HepG2 (cell line): ENCODE measurements around the gene LIN7A. TPM values are rescaled to one million over a fixed set of nuclear protein-coding genes. Genes with fewer than 3 reads are reported as not detected.

Source experiments
- ATAC-seq: fragments of 200-7000 bp; cut with Tn5 transposase; 3 replicates; pipeline ENCODE4 v1.9.1; 2020; ENCODE audit warnings: mild to moderate bottlenecking, moderate library complexity
- BruUV-seq: library from RNA; stranded (reverse); fragments of 400-500 nt; replicated peaks from 2 replicates; lab custom pipeline; 2021; lab: Mats Ljungman, UMichigan
- CTCF ChIA-PET: fragments of 300-600 bp; formaldehyde crosslinking; extraction: SDS; loops from one replicate; lab custom pipeline; 2021; ENCODE audit warnings: low total read pairs, inconsistent platforms, low intra/inter-chr PET ratio; lab: Yijun Ruan, JAX
- POLR2A ChIA-PET: fragments of 350-600 bp; sonication (Branson Sonifier 250); formaldehyde crosslinking; loops from one replicate; lab custom pipeline; 2020; ENCODE audit warnings: antibody characterized with exemption, inconsistent platforms; lab: Yijun Ruan, JAX
- DNase-seq: peaks from one replicate; pipeline ENCODE4 v3.0.0-alpha.2; 2015; ENCODE audit warnings: low spot score
- FAIRE-seq: peaks from 3 replicates; lab custom pipeline; 2011; peaks lifted over from hg19 to GRCh38; lab: Jason Lieb, UNC
- H2AFZ ChIP-seq: one replicate; pipeline ENCODE4 v1.6.1; 2011; ENCODE audit warnings: low read length, inconsistent platforms
- H3K27ac ChIP-seq: fragments of 300-600 bp; 3 replicates; pipeline ENCODE4 v1.8.0; 2011; ENCODE audit warnings: mixed run types, mild to moderate bottlenecking, mixed read lengths, low read length, inconsistent platforms; ENCODE audit not compliant: insufficient read depth; ENCODE audit errors: extremely low read length
- H3K27me3 ChIP-seq, 2 experiments: fragments of 200-600 bp in 1 of 2; 2 replicates in 1 of 2; 3 replicates in 1 of 2; pipeline versions ENCODE4 v1.6.0 to v1.8.0; 2011; ENCODE audit warnings: low read length in 2 of 2, mild to moderate bottlenecking in 2 of 2, moderate library complexity in 2 of 2, inconsistent platforms in 1 of 2; ENCODE audit not compliant: insufficient read depth in 2 of 2, control insufficient read depth in 1 of 2
- H3K36me3 ChIP-seq, 2 experiments: fragments of 200-600 bp in 1 of 2; replicated peaks in 1 of 2; 2 replicates in 1 of 2; 3 replicates in 1 of 2; pipeline versions ENCODE4 v1.5.1 to v1.8.0; 2011; ENCODE audit warnings: low read length in 2 of 2, inconsistent platforms in 1 of 2; ENCODE audit not compliant: insufficient read depth in 2 of 2, control insufficient read depth in 1 of 2
- H3K4me1 ChIP-seq: 2 replicates; pipeline ENCODE4 v1.5.1; 2012; ENCODE audit warnings: low read length, inconsistent platforms; ENCODE audit not compliant: insufficient read depth
- H3K4me2 ChIP-seq: 2 replicates; pipeline ENCODE4 v1.6.0; 2011; ENCODE audit warnings: low read depth, low read length, inconsistent platforms
- H3K4me3 ChIP-seq, 3 experiments: fragments of 200-600 bp in 1 of 3; sonication (generic), shearing (Covaris generic) in 1 of 3; replicated peaks in 1 of 3; 2 replicates each; pipeline ENCODE4 v1.5.1; 2011 to 2016; ENCODE audit warnings: low read length in 3 of 3, inconsistent platforms in 2 of 3, low read depth in 2 of 3, mild to moderate bottlenecking in 2 of 3, control low read depth in 1 of 3, mixed read lengths in 1 of 3; ENCODE audit not compliant: insufficient read depth in 1 of 3
- H3K79me2 ChIP-seq: one replicate; pipeline ENCODE4 v1.6.1; 2011; ENCODE audit warnings: low read length, inconsistent platforms; ENCODE audit not compliant: insufficient read depth
- H3K9ac ChIP-seq: 2 replicates; pipeline ENCODE4 v1.6.0; 2011; ENCODE audit warnings: mild to moderate bottlenecking, low read depth, low read length, inconsistent platforms; ENCODE audit not compliant: insufficient read depth
- H3K9me3 ChIP-seq: 2 replicates; pipeline ENCODE4 v1.5.1; 2012; ENCODE audit warnings: mild to moderate bottlenecking, low read length
- H4K20me1 ChIP-seq: 2 replicates; pipeline ENCODE4 v1.6.0; 2011; ENCODE audit warnings: inconsistent platforms, mild to moderate bottlenecking, low read length, moderate library complexity; ENCODE audit not compliant: insufficient read depth
- ARNTL ChIP-seq: sonication (generic); formaldehyde crosslinking; IDR thresholded peaks from 2 replicates; pipeline ENCODE4 v1.4.0; 2020; ENCODE audit warnings: mild to moderate bottlenecking, missing genetic modification reagents
- DMTF1 ChIP-seq: sonication (generic); formaldehyde crosslinking; IDR thresholded peaks from 2 replicates; pipeline ENCODE4 v1.4.0; 2020; ENCODE audit warnings: mild to moderate bottlenecking, missing genetic modification reagents
- PATZ1 ChIP-seq: sonication (generic); formaldehyde crosslinking; IDR thresholded peaks from 2 replicates; pipeline ENCODE4 v1.4.0; 2020; ENCODE audit warnings: missing genetic modification reagents
- ZNF460 ChIP-seq: sonication (generic); formaldehyde crosslinking; IDR thresholded peaks from 2 replicates; pipeline ENCODE4 v1.5.1; 2020; ENCODE audit warnings: missing genetic modification reagents, mild to moderate bottlenecking, borderline replicate concordance
- ZNF703 ChIP-seq: sonication (generic); formaldehyde crosslinking; IDR thresholded peaks from 2 replicates; pipeline ENCODE4 v1.5.1; 2020; ENCODE audit warnings: missing genetic modification reagents, mild to moderate bottlenecking, moderate library complexity, borderline replicate concordance
- ZNF746 ChIP-seq: sonication (generic); formaldehyde crosslinking; IDR thresholded peaks from 2 replicates; pipeline ENCODE4 v1.8.0; 2022; ENCODE audit warnings: mild to moderate bottlenecking, missing genetic modification reagents
- WGBS: methylation state at CpG from one replicate; pipeline ENCODE4 v1.1.6; 2017; ENCODE audit warnings: low lambda C conversion rate; 5-methylcytosine and 5-hydroxymethylcytosine counted together
- in situ Hi-C: cut with HindIII; loops from 2 replicates; pipeline ENCODE4 v1.10.0; 2017; ENCODE audit warnings: low pct_unique_long_range_greater_than_20kb; ENCODE audit not compliant: extremely low pct_ligation_motif_present
- intact Hi-C: fragments of 100-400 bp; cut with micrococcal nuclease; formaldehyde crosslinking; loops from one replicate; pipeline ENCODE4 v1.10.0; 2022; ENCODE audit not compliant: unreplicated experiment
- polyA plus RNA-seq, 8 experiments: library from polyadenylated mRNA; depleted of rRNA in 3 of 8; stranded (reverse) in 7 of 8; unstranded in 1 of 8; fragments of >200 nt; fragmentation: Illumina TruSeq in 4 of 8; extraction: Trizol in 4 of 8; gene quantifications; 2 replicates each; pipeline versions ENCODE4 v1.2.1 to v1.2.3, GENCODE V29; 2011 to 2016; ENCODE audit warnings: low read depth in 4 of 8, missing spikeins in 1 of 8, mixed read lengths in 1 of 8; ENCODE audit not compliant: insufficient read depth in 1 of 8
- total RNA-seq, 5 experiments: library from RNA; depleted of rRNA; stranded (reverse); fragments of >200 nt; fragmentation: Illumina TruSeq; extraction: Trizol; gene quantifications; 2 replicates each; pipeline ENCODE4 v1.2.3, GENCODE V29; 2016; ENCODE audit warnings: low read depth in 1 of 5
- TF ChIP-seq, protein P1 (sequence below): sonication (generic); formaldehyde crosslinking; IDR thresholded peaks from 2 replicates; pipeline ENCODE4 v1.5.0; 2020; ENCODE audit warnings: missing genetic modification reagents
- TF ChIP-seq, protein P2 (sequence below): sonication (generic); formaldehyde crosslinking; IDR thresholded peaks from 2 replicates; pipeline ENCODE4 v1.5.0; 2020; ENCODE audit warnings: mild to moderate bottlenecking, low read depth, missing genetic modification reagents, borderline replicate concordance

The LIN7A gene
- total and polyA plus RNA-seq, 2 of the 13 experiments (the other 11 are each of a cell fraction or from before 2014, with no cell fraction given), result 18.5 to 19.2 TPM

GRCh38 chr12:80805106-80805505, 132.6 kb downstream of the LIN7A start:
- POLR2A ChIA-PET, result no interaction called here
- Histone ChIP-seq H3K9ac (no peak overlapping the region), H4K20me1 (no peaks in the 10 kb centered on the region)
- no peak for TF ChIP-seq ZNF746 (CRISPR knock-in tag)
- no peak for TF ChIP-seq ZNF460 (CRISPR knock-in tag)
- no peak for TF ChIP-seq ZNF703 (CRISPR knock-in tag)
- TF ChIP-seq, protein P1, sequence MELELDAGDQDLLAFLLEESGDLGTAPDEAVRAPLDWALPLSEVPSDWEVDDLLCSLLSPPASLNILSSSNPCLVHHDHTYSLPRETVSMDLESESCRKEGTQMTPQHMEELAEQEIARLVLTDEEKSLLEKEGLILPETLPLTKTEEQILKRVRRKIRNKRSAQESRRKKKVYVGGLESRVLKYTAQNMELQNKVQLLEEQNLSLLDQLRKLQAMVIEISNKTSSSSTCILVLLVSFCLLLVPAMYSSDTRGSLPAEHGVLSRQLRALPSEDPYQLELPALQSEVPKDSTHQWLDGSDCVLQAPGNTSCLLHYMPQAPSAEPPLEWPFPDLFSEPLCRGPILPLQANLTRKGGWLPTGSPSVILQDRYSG, result no peak
- TF ChIP-seq ARNTL (CRISPR knock-in tag), result no peak
- no peak for TF ChIP-seq PATZ1 (CRISPR knock-in tag)
- TF ChIP-seq, protein P2, sequence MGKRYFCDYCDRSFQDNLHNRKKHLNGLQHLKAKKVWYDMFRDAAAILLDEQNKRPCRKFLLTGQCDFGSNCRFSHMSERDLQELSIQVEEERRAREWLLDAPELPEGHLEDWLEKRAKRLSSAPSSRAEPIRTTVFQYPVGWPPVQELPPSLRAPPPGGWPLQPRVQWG (CRISPR knock-in tag), result no peak
- TF ChIP-seq DMTF1, result no peak
- TF ChIP-seq, all 625 proteins: peak for 0
- no peaks in the 10 kb centered on the region for H3K27me3 ChIP-seq
- CTCF ChIA-PET, result no interaction called here
- peaks cover under 1 to 1% of the 10 kb centered on the region in 2 experiments; a peak in 3 of 5 replicates for H3K36me3 ChIP-seq
- no peak for DNase-seq
- FAIRE-seq, result no peak
- H3K4me1 ChIP-seq, result no peaks in the 10 kb centered on the region
- ATAC-seq, result no peak
- no peak overlapping the region for H3K4me2 ChIP-seq
- no peak overlapping the region for H3K27ac ChIP-seq
- H2AFZ ChIP-seq, result no peak overlapping the region
- intact Hi-C loops (no loop called here), in situ Hi-C loops (no loop called here)
- no TSS peak for BruUV-seq
- H3K9me3 ChIP-seq, result no peaks in the 10 kb centered on the region
- no peaks in the 10 kb centered on the region for H3K79me2 ChIP-seq
- WGBS, result 83% methylated on average over 4 of the region's 4 CpGs
- no peak overlapping the region for H3K4me3 ChIP-seq
